GM19043 (cell line): ENCODE data around the gene FBH1.
"Not testable (repeated sequence)": the region's sequence is repeated elsewhere in the genome, so short reads cannot be mapped to it uniquely, and the experiment has no call there.

Source experiments
- ATAC-seq: cut with Tn5 transposase; IDR thresholded peaks from one replicate; pipeline ENCODE4 v1.9.1; 2021; ENCODE audit warnings: low read depth; ENCODE audit not compliant: unreplicated experiment

Gene FBH1

GRCh38 chr10:5935628-5936027 is 45.6 kb downstream of the FBH1 start:
- ATAC-seq, result no peak

- ATAC-seq, result no peak
Observed at GRCh38 chr10:5937016-5937415, 47.0 kb downstream of the FBH1 start.

- no peak for ATAC-seq
Observed at GRCh38 chr10:5938291-5938690, 48.2 kb downstream of the FBH1 start.

DNA sequence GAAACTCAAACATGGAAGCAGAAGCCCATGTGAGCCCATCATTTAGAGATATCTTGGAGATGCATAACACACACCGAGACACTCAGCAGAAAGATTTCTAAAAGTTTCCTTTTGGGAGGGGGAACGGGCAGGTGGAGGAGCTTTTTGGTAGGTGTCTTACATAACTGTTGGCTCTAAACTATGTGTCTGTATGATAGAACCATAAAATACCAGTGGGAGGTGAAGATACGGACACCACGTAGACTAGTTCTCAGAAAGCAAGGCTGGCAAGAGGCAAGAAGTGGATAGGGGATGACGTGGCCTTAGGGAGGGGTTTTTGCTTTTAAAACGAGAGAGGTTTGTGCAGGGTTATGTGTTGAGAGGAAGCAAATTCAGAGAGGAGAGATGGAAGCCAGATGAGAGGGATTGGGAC is 50.8 kb downstream of the FBH1 start:
- ATAC-seq, result no peak

DNA sequence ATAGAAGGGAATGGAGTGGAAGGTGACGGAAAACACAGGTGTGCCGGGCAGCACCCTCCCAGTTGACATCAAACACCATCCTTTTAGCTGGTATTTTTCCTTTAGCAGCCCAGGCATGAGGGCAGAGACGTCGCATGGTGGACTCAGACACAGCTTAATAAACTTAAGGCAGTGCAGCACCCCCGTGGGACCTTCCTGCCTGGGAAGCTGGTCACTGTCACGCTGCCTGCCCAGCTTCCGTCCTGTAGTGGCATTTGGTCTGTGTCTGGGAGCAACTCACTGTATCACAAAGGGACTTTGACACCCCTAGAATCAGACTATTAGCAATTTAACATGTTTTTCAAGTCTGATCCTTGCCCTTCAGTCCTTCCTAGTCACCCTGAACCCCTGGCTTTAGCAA is 51.5 kb downstream of the FBH1 start:
- no peak for ATAC-seq

DNA sequence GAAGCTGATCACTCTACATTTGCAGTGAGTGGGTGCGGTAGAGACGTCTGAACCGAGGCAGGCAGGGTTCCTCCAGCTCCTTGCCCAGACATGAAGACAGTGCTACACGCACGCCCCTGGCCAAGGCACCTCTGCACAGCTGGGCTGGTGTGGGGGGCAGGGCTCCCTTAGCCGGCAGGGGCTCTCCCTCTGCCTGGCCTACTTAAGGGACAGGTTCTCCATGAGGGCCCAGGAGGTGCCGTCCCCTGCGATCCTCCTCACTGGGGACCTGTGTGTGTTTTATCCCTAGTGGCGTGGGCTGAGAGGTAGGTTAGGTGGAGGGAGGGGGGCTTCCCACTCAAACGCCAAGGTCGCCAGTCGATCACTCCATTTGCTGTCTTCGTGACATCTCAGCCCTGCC is 52.0 kb downstream of the FBH1 start:
- ATAC-seq, result no peak

- no peak for ATAC-seq
Observed at GRCh38 chr10:5942474-5942873, 52.4 kb downstream of the FBH1 start.

DNA sequence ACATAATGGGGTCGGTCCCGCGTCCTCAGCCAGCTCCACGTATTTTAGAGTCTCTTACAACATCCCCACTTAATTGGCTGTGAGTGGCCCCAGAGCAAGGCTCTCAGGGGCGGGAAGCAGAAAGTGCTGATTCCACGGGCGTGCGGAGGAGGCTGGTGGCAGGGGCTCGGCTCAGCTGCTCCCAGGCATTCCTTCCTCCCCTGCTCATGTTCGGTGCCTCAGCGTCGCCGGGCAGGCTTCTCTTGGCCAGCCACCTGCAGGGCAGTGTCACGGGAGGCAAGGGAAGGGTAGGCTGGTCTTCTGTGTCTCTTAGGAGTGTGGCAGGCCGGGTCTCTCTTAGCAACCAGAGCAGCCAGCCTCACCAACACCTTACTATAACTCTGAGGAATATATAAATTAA is 53.5 kb downstream of the FBH1 start:
- ATAC-seq, result no peak

DNA sequence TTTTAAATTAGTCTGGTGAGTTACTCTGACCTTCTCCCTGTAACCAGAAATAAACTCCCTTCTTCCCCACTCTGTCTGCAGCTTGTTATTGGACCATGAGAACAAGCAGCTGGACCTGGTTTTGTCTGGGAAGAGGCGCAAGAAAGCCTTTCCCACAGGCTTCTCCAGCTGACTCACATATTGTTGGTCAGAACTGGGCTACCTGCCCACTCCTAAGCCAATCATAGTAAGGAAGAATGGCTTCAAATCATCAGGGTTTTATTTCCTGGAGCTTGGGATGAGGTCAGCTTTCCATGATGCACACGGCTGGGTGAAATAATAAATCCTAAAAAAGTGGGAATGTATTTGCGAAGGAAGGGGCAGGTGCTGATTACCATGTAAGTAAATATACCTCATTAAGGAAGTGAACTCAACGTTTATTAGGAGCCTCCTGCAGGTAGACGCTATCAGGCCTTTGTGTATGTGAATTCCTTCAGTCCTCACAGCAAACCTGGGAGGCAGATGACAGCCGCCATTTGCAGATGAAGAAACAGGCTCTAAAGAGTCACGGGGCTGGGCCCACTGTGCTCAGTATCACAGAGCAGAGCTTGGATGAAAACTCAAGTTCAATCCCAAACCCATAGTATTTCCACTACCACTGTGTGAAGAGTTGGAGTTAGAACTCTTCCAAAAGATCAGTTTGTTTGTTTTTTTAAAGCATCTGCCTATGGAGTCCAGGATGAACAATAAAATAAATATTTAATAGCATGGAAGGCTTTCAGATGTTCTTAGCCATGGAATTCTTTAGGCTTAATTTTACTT is 54.5 kb downstream of the FBH1 start:
- no peak for ATAC-seq

GRCh38 chr10:5945190-5945509 is 55.1 kb downstream of the FBH1 start:
- no peak for ATAC-seq

DNA sequence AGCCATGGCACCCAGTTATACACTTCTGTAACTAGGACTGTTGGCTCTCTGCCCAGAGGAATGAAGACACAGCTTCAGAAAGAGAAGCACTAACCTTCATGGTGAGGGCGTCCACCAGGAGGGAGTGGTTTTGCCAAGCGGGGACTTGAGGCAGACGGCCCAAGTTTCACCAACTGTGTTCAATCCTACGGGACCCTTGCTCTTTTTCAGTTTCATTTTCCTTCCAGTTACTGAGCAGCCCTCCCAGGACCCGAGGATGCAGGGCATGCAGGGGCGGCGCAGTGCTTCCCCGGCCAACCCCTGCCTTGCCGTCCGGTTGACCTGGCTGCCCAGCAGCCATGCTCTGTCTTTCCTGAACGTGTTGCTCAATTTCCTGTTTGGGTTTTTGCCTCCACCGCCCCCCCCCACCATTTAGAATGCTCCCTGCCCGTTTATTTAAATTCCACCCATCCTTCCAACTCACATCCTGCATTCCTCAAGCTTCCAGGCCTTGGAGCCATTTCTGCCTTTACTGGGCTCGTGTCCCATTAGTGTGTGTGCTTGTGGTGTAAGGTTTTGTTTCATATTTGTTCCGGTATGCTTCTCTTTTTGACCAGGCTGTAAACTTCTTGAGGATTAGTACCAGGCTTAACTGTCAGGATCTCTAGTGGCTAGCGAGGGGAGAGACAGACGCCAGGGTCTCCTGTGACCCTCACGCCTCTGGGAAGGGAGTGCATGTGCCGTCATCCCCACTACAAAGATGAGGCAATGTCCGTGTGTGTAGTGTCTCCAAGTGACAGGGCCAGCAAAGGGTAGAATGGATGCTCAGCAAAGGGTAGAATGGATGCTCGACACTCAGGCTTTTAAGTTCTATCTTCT is 55.7 kb downstream of the FBH1 start:
- ATAC-seq, result no peak

- not testable (repeated sequence) for ATAC-seq
Observed at GRCh38 chr10:5946419-5946775, 56.4 kb downstream of the FBH1 start.

DNA sequence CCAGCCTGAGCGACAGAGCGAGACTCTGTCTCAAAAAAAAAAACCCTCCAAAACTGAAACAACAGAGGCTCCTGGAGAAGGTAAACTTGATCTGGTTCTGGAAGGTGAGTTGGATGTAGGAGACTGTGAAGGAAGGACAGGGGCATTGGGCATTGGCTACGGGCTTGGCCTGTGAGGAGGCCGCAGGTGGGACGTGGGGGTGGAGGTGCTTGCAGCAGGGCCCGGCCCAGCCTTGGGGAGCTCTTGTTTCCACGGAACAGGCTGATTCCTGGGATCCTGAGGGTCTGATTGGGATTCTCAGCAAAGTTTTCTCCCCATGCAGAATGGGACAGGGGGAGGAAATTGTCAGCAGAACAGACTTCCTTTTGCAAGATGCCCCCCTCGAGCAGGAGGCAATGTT is 56.7 kb downstream of the FBH1 start:
- ATAC-seq, result no peak

- no peak for ATAC-seq
Observed at GRCh38 chr10:5947471-5948207, 57.6 kb downstream of the FBH1 start.

- ATAC-seq, result no peak
Observed at GRCh38 chr10:5948208-5948585, 58.2 kb downstream of the FBH1 start.

- ATAC-seq, result no peak
Observed at GRCh38 chr10:5949009-5949759, 59.1 kb downstream of the FBH1 start.

DNA sequence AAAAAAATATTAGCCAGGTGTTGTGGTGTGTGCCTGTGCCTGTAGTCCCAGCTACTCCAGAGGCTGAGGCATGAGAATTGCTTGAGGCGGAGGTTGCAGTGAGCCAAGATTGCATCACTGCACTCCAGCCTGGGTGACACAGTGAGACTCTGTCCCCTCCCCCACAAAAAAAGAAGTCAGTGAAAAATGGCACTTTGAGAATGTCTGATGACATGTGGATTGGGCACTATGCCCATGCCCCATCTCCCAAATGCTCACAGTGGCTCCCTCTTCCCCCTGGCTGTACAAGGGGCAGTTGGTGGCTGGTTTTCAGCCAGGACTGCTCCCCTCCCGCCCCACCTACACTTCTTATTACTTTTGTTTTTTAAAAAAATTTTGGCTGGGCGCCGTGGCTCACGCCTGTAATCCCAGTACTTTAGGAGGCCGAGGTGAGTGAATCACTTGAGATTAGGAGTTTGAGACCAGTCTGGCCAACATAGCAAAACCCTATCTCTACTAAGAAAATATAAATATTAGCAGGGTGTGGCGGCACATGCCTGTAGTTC is 61.2 kb downstream of the FBH1 start:
- ATAC-seq, result no peak

GRCh38 chr10:5951721-5952407 is 61.8 kb downstream of the FBH1 start:
- no peak for ATAC-seq

- ATAC-seq, result no peak
Observed at GRCh38 chr10:5952731-5953385, 62.8 kb downstream of the FBH1 start.
